Measurements from ENCODE around the gene CHRD. TPM values are rescaled to one million over a fixed set of nuclear protein-coding genes. Genes with fewer than 3 reads are reported as not detected.

CHRD gene
- total RNA-seq, 1 experiment from 2014 or later: 1.8 TPM

DNA sequence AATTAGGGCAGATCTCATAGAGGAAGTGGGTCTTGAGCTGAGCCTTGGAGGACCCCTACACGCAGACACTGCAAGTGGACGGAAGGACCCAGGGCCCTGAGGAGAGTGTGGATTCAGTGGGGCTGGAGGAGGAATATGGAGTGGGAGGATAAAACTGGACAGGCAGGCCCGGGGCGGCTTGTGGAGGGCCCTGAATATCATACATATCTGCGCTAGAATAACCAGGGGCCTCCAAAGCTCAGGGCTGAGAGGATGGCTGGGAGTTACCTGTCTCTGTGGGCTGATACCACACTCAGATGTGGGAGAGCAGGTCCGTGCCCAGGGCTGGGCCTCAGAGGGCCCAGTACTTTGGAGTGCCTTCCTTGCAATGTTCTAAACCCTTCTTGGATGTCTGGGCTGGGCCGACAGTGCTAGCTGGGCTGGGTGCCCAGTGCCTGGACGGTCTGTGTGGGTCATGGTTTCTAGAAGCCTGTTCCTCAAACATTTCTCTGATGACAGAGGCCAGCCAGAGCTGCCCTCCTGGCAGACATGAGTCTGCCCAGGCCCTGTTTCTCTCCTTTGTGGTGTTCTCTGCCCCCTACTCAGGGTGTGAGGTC lies 29.6 kb downstream of the CHRD start:
- Mint-ChIP-seq H3K4me3 (no peak overlapping the region), H3K27me3 (ENCODE audit: low read depth) (no peaks in the 10 kb centered on the region; the same call in none of the 2 replicates), H3K36me3 (ENCODE audit: insufficient read depth in 1 of 3, low read depth in 3 of 3) (no peaks in the 10 kb centered on the region), H3K27ac (peak overlapping the region in 2 of 3 experiments; percentile 75 to 77; a peak in 2 of 7 replicates), H3K9me3 (no peaks in the 10 kb centered on the region), H3K4me1 (peaks cover 3 to 5% of the 10 kb centered on the region in 2 experiments; a peak in 3 of 4 replicates)
- no CpG with 5 or more reads among the region's 8 CpGs for WGBS (ENCODE audit: extremely low coverage, insufficient read length, low lambda C conversion rate)
- Histone ChIP-seq H3K9ac (ENCODE audit: extremely low read depth, insufficient read length, low read length) (no peak overlapping the region), H3K9me3 (ENCODE audit: control insufficient read depth, low read depth, low read length) (no peaks in the 10 kb centered on the region), H4K5ac (ENCODE audit: insufficient read length, low read depth, low read length) (no peak overlapping the region), H3K56ac (ENCODE audit: insufficient read length, low read depth, low read length) (no peak overlapping the region), H4K20me1 (ENCODE audit: control insufficient read depth, insufficient read depth, insufficient read length) (no peaks in the 10 kb centered on the region), H2AK5ac (ENCODE audit: insufficient read length, low read length) (no peak overlapping the region), H3K79me2 (ENCODE audit: insufficient read depth, low read length) (no peaks in the 10 kb centered on the region), H2BK12ac (ENCODE audit: insufficient read length, low read depth, low read length) (no peak overlapping the region), H2BK20ac (ENCODE audit: low read depth, low read length, poor library complexity, severe bottlenecking) (no peak overlapping the region), H3K4ac (ENCODE audit: low read depth, low read length) (no peak overlapping the region), H2BK5ac (ENCODE audit: insufficient read length, low read length) (no peak overlapping the region), H3K4me1 (ENCODE audit: insufficient read depth, low read length) (no peaks in the 10 kb centered on the region), H3K23me2 (ENCODE audit: insufficient read length, low read depth, low read length, poor library complexity, severe bottlenecking) (no peaks in the 10 kb centered on the region), H4K8ac (replicated peaks; ENCODE audit: insufficient read length, low read depth, low read length) (no peak overlapping the region), H3K18ac (ENCODE audit: insufficient read length, low read depth, low read length) (no peak overlapping the region), H3K23ac (ENCODE audit: insufficient read length, low read depth, low read length) (no peak overlapping the region), H2AFZ (ENCODE audit: low read length) (no peak overlapping the region), H3K4me2 (ENCODE audit: insufficient read depth, insufficient read length, low read length) (no peak overlapping the region), H2BK120ac (ENCODE audit: low read depth, low read length, poor library complexity, severe bottlenecking) (no peak overlapping the region), H3K27me3 (ENCODE audit: insufficient read depth, low read length) (no peaks in the 10 kb centered on the region), H3K14ac (ENCODE audit: insufficient read depth, low read length) (no peak overlapping the region), H3K79me1 (ENCODE audit: insufficient read depth, low read depth, low read length, poor library complexity, severe bottlenecking) (no peaks in the 10 kb centered on the region), H2BK15ac (ENCODE audit: low read depth, low read length) (no peak overlapping the region), H3K27ac (ENCODE audit: insufficient read length, low read depth, low read length) (no peak overlapping the region), H3T11ph (ENCODE audit: low read length) (no peak overlapping the region), H4K91ac (ENCODE audit: insufficient read length, low read depth, low read length) (no peak overlapping the region)
- TF ChIP-seq, protein P1, sequence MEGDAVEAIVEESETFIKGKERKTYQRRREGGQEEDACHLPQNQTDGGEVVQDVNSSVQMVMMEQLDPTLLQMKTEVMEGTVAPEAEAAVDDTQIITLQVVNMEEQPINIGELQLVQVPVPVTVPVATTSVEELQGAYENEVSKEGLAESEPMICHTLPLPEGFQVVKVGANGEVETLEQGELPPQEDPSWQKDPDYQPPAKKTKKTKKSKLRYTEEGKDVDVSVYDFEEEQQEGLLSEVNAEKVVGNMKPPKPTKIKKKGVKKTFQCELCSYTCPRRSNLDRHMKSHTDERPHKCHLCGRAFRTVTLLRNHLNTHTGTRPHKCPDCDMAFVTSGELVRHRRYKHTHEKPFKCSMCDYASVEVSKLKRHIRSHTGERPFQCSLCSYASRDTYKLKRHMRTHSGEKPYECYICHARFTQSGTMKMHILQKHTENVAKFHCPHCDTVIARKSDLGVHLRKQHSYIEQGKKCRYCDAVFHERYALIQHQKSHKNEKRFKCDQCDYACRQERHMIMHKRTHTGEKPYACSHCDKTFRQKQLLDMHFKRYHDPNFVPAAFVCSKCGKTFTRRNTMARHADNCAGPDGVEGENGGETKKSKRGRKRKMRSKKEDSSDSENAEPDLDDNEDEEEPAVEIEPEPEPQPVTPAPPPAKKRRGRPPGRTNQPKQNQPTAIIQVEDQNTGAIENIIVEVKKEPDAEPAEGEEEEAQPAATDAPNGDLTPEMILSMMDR (conservative IDR thresholded peaks at IDR 0.05): no peak
- DNase-seq: no peak
